Left lung (tissue), 14 donors: ENCODE data around the gene EPM2AIP1. TPM values are rescaled to one million over a fixed set of nuclear protein-coding genes. Genes with fewer than 3 reads are reported as not detected.
"Not testable (repeated sequence)": the region's sequence is repeated elsewhere in the genome, so short reads cannot be mapped to it uniquely, and the experiment has no call there.

Source experiments
- ATAC-seq: fragments of 200-7000 bp; cut with Tn5 transposase; one replicate; pipeline ENCODE4 v1.9.1; 2020; ENCODE audit warnings: moderate library complexity
- DNase-seq, 4 donors: peaks; one replicate each; pipeline ENCODE4 v3.0.0-alpha.2; 2013 to 2020
- H3K27ac ChIP-seq, 2 donors: fragments of 200-600 bp; sonication (generic) in 1 of 2; one replicate each; pipeline versions ENCODE4 v1.5.0 to v1.8.0; 2020 to 2021
- H3K27me3 ChIP-seq, 2 donors: fragments of 200-600 bp; sonication (generic) in 1 of 2; one replicate each; pipeline versions ENCODE4 v1.5.0 to v1.8.0; 2020 to 2021
- H3K36me3 ChIP-seq, 2 donors: fragments of 200-600 bp; sonication (generic) in 1 of 2; one replicate each; pipeline versions ENCODE4 v1.5.0 to v1.8.0; 2020 to 2021
- H3K4me1 ChIP-seq, 2 donors: fragments of 200-600 bp; one replicate each; pipeline ENCODE4 v1.8.0; 2021
- H3K4me3 ChIP-seq, 2 donors: fragments of 200-600 bp; sonication (generic) in 1 of 2; one replicate each; pipeline versions ENCODE4 v1.5.0 to v1.8.0; 2020 to 2021; ENCODE audit warnings: mild to moderate bottlenecking in 1 of 2
- H3K9me3 ChIP-seq, 2 donors: fragments of 200-600 bp; sonication (generic) in 1 of 2; one replicate each; pipeline versions ENCODE4 v1.5.0 to v1.8.0; 2020 to 2021
- CTCF ChIP-seq, 2 donors: fragments of 200-600 bp; sonication (generic) in 1 of 2; IDR thresholded peaks; one replicate each; pipeline versions ENCODE4 v1.5.0 to v1.8.0; 2021; ENCODE audit warnings: antibody characterized with exemption in 2 of 2
- intact Hi-C, 2 donors: fragments of 100-400 bp; cut with DNase I; formaldehyde crosslinking; loops; one replicate each; pipeline versions ENCODE4 v1.11.2 to v1.14.2; 2022
- long read RNA-seq, 12 donors: library from polyadenylated mRNA in 2 of 12; unstranded in 2 of 12; transcript quantifications; one replicate each; pipeline ENCODE4 v2.0.0 and lab custom pipeline, GENCODE V29; 2019 to 2026
- polyA plus RNA-seq, 6 donors: library from polyadenylated mRNA; unstranded; fragments of 120-200 nt; gene quantifications; one replicate each; pipeline ENCODE4 v1.2.1, GENCODE V29; 2013; ENCODE audit not compliant: insufficient read length in 6 of 6
- total RNA-seq, 2 donors: library from RNA; stranded (reverse); fragmentation: NEBNext Ultra II Directional; extraction: Animal tissue kit (Norgen Biotek cat#: 25700); gene quantifications; one replicate each; pipeline ENCODE4 v1.2.1, GENCODE V29; 2021
- donor health status: DM: no; HTN: yes; CAD: no.
- donor health status: DM: no; HTN: no; CAD: no.

Gene EPM2AIP1
- total RNA-seq (10 to 100 TPM; 16.5 to 17.4 TPM), polyA plus RNA-seq (10 to 100 TPM; 53.8 to 62.1 (median 58.6) TPM)
- long read RNA-seq, donor 1, full-length matches to known transcripts, result 301 of 301 reads
- long read RNA-seq, donor 1, partial matches to known transcripts, result 0 of 301 reads
- long read RNA-seq, donor 1, other reads (novel, unspliced or antisense), result 0 of 301 reads
- long read RNA-seq, donor 2, full-length matches to known transcripts, result 247 of 247 reads
- long read RNA-seq, donor 2, partial matches to known transcripts, result 0 of 247 reads
- long read RNA-seq, donor 2, other reads (novel, unspliced or antisense), result 0 of 247 reads
- long read RNA-seq, donor 3, full-length matches to known transcripts, result 117 of 117 reads
- long read RNA-seq, donor 3, partial matches to known transcripts, result 0 of 117 reads
- long read RNA-seq, donor 3, other reads (novel, unspliced or antisense), result 0 of 117 reads
- long read RNA-seq, donor 4, full-length matches to known transcripts, result 2 of 2 reads
- long read RNA-seq, donor 4, partial matches to known transcripts, result 0 of 2 reads
- long read RNA-seq, donor 4, other reads (novel, unspliced or antisense), result 0 of 2 reads
- long read RNA-seq, donor 5, full-length matches to known transcripts, result 182 of 182 reads
- long read RNA-seq, donor 5, partial matches to known transcripts, result 0 of 182 reads
- long read RNA-seq, donor 5, other reads (novel, unspliced or antisense), result 0 of 182 reads
- long read RNA-seq, donor 6, full-length matches to known transcripts, result 144 of 144 reads
- long read RNA-seq, donor 6, partial matches to known transcripts, result 0 of 144 reads
- long read RNA-seq, donor 6, other reads (novel, unspliced or antisense), result 0 of 144 reads
- long read RNA-seq, donor 7, full-length matches to known transcripts, result 130 of 130 reads
- long read RNA-seq, donor 7, partial matches to known transcripts, result 0 of 130 reads
- long read RNA-seq, donor 7, other reads (novel, unspliced or antisense), result 0 of 130 reads
- long read RNA-seq, donor 8, full-length matches to known transcripts, result 167 of 167 reads
- long read RNA-seq, donor 8, partial matches to known transcripts, result 0 of 167 reads
- long read RNA-seq, donor 8, other reads (novel, unspliced or antisense), result 0 of 167 reads
- long read RNA-seq, donor 9, full-length matches to known transcripts, result 2 of 2 reads
- long read RNA-seq, donor 9, partial matches to known transcripts, result 0 of 2 reads
- long read RNA-seq, donor 9, other reads (novel, unspliced or antisense), result 0 of 2 reads
- long read RNA-seq, donor 10, full-length matches to known transcripts, result 3 of 3 reads
- long read RNA-seq, donor 10, partial matches to known transcripts, result 0 of 3 reads
- long read RNA-seq, donor 10, other reads (novel, unspliced or antisense), result 0 of 3 reads
- long read RNA-seq, donor 11, full-length matches to known transcripts, result 221 of 221 reads
- long read RNA-seq, donor 11, partial matches to known transcripts, result 0 of 221 reads
- long read RNA-seq, donor 11, other reads (novel, unspliced or antisense), result 0 of 221 reads
- long read RNA-seq, donor 12, full-length matches to known transcripts, result 186 of 186 reads
- long read RNA-seq, donor 12, partial matches to known transcripts, result 0 of 186 reads
- long read RNA-seq, donor 12, other reads (novel, unspliced or antisense), result 0 of 186 reads

GRCh38 chr3:36992806-36993325 lies at the start of gene EPM2AIP1:
EPM2AIP1 (minus strand) TSS chr3:36993131; CDS start chr3:36993077, 54 bp downstream.
- H3K4me3 ChIP-seq, result peak within 1 kb of the TSS; percentile 73 to 81
- H3K27ac ChIP-seq, result peak within 1 kb of the TSS; percentile 99
- DNase-seq, result peak in 3 of 4 donors; percentile 93 to 100 (median 99)
- peaks cover 36 to 54% of the 10 kb centered on the region in 2 donors for H3K4me1 ChIP-seq
- no peaks in the 10 kb centered on the region for H3K27me3 ChIP-seq
- TF ChIP-seq CTCF (IDR thresholded peaks at IDR 0.05), result peak in 1 of 2 donors; percentile 38
- intact Hi-C loops, result no loop called here
- peak; percentile 94 for ATAC-seq
- H3K9me3 ChIP-seq, result no peaks in the 10 kb centered on the region
- peaks cover 0 to 41% of the 10 kb centered on the region in 2 donors for H3K36me3 ChIP-seq

GRCh38 chr3:37042712-37043111 lies 49.8 kb upstream of the EPM2AIP1 start:
- ATAC-seq, H3K4me1 ChIP-seq, H3K9me3 ChIP-seq, intact Hi-C loops, H3K27me3 ChIP-seq, H3K27ac ChIP-seq, H3K4me3 ChIP-seq: not testable (repeated sequence)
- peaks cover 0 to 72% of the 10 kb centered on the region in 2 donors for H3K36me3 ChIP-seq
- DNase-seq, result peak in 2 of 4 donors; percentile 39 to 68

- H3K9me3 ChIP-seq, result no peaks in the 10 kb centered on the region
- ATAC-seq (no peak), DNase-seq (no peak)
- H3K27me3 ChIP-seq, result no peaks in the 10 kb centered on the region
- H3K36me3 ChIP-seq, result peaks cover 0 to 72% of the 10 kb centered on the region in 2 donors
- no peak overlapping the region for H3K27ac ChIP-seq
- intact Hi-C loops, result no loop called here
- TF ChIP-seq CTCF (IDR thresholded peaks at IDR 0.05), result no peak
- no peak overlapping the region for H3K4me3 ChIP-seq
- H3K4me1 ChIP-seq, result no peaks in the 10 kb centered on the region
Observed at GRCh38 chr3:37041546-37042195, 48.7 kb upstream of the EPM2AIP1 start.

- no peak for ATAC-seq
- no peaks in the 10 kb centered on the region for H3K27me3 ChIP-seq
- peaks cover 0 to 79% of the 10 kb centered on the region in 2 donors for H3K36me3 ChIP-seq
- TF ChIP-seq CTCF (IDR thresholded peaks at IDR 0.05), result no peak
- H3K27ac ChIP-seq, result no peak overlapping the region
- no peaks in the 10 kb centered on the region for H3K4me1 ChIP-seq
- intact Hi-C loops, result no loop called here
- no peak overlapping the region for H3K4me3 ChIP-seq
- DNase-seq, result no peak
- peaks cover 0 to 6% of the 10 kb centered on the region in 2 donors for H3K9me3 ChIP-seq
Observed at GRCh38 chr3:37040231-37040630, 47.3 kb upstream of the EPM2AIP1 start.
